ENCODE measurements around the gene COL27A1.

- no peak for TF ChIP-seq CTCF (conservative IDR thresholded peaks at IDR 0.05)
- TF ChIP-seq ZFX (IDR thresholded peaks at IDR 0.05), result no peak
These were observed 186.0 kb downstream of the COL27A1 start for GRCh38 chr9:114341152-114341830.

Data from C4-2B (cell line).